Measurements from ENCODE around the gene C10orf71. TPM values are rescaled to one million over a fixed set of nuclear protein-coding genes. Genes with fewer than 3 reads are reported as not detected.

The C10orf71 gene
- total and polyA plus RNA-seq, 11 donors: 6.6 to 228 (median 112) TPM

- Histone ChIP-seq H3K27me3 (no peaks in the 10 kb centered on the region), H3K27ac (peak overlapping the region in 2 of 12 donors; percentile 83), H3K4me1 (peaks cover 0 to 47% (median 35%) of the 10 kb centered on the region in 12 donors), H3K4me3 (no peak overlapping the region), H3K9me3 (no peaks in the 10 kb centered on the region), H3K36me3 (no peaks in the 10 kb centered on the region)
- DNase-seq: no peak
- intact Hi-C loops (cut with DNase I): loop anchor here in 1 of 10 donors (2.0 kb wide), 1 partner anchor 25 kb away; the partner anchor contains the start of gene C10orf71
- no peak for TF ChIP-seq POLR2A (IDR thresholded peaks at IDR 0.05)
- TF ChIP-seq, protein P1, sequence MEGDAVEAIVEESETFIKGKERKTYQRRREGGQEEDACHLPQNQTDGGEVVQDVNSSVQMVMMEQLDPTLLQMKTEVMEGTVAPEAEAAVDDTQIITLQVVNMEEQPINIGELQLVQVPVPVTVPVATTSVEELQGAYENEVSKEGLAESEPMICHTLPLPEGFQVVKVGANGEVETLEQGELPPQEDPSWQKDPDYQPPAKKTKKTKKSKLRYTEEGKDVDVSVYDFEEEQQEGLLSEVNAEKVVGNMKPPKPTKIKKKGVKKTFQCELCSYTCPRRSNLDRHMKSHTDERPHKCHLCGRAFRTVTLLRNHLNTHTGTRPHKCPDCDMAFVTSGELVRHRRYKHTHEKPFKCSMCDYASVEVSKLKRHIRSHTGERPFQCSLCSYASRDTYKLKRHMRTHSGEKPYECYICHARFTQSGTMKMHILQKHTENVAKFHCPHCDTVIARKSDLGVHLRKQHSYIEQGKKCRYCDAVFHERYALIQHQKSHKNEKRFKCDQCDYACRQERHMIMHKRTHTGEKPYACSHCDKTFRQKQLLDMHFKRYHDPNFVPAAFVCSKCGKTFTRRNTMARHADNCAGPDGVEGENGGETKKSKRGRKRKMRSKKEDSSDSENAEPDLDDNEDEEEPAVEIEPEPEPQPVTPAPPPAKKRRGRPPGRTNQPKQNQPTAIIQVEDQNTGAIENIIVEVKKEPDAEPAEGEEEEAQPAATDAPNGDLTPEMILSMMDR (IDR thresholded peaks at IDR 0.05): no peak
- WGBS, 4 donors: 85 to 98% (median 94%) methylated on average over 8 of the region's 8 CpGs
- no peak for ATAC-seq
These were observed 25.3 kb upstream of the C10orf71 start for GRCh38 chr10:49273626-49274025.

- peak overlapping the region in 1 of 12 donors; percentile 40 for H3K27ac ChIP-seq
- intact Hi-C loops (cut with DNase I): loop anchor here in 1 of 10 donors (5.0 kb wide), 1 partner anchor 48 kb away; no protein-coding TSS in a partner anchor
- no peaks in the 10 kb centered on the region for H3K27me3 ChIP-seq
- H3K36me3 ChIP-seq: no peaks in the 10 kb centered on the region
- DNase-seq: no peak
- peaks cover 0 to 59% (median 45%) of the 10 kb centered on the region in 12 donors for H3K4me1 ChIP-seq
- no peak for ATAC-seq
- H3K9me3 ChIP-seq: no peaks in the 10 kb centered on the region
- 40 to 67% (median 52%) methylated on average over 6 of the region's 6 CpGs for WGBS, 4 donors
- no peak overlapping the region for H3K4me3 ChIP-seq
- TF ChIP-seq, protein P1 (IDR thresholded peaks at IDR 0.05): no peak
- no peak for TF ChIP-seq POLR2A (IDR thresholded peaks at IDR 0.05)
These were observed 24.1 kb upstream of the C10orf71 start for GRCh38 chr10:49274886-49275285.

GRCh38 chr10:49275896-49276295 lies 23.1 kb upstream of the C10orf71 start:
- intact Hi-C loops (cut with DNase I): loop anchor here in 1 of 10 donors (5.0 kb wide), 1 partner anchor 49 kb away; no protein-coding TSS in a partner anchor
- 89 to 96% (median 94%) methylated on average over 4 of the region's 4 CpGs for WGBS, 4 donors
- H3K36me3 ChIP-seq: no peaks in the 10 kb centered on the region
- peak overlapping the region in 1 of 12 donors; percentile 19 for H3K27ac ChIP-seq
- DNase-seq (no peak), ATAC-seq (no peak)
- no peak for TF ChIP-seq POLR2A (IDR thresholded peaks at IDR 0.05)
- TF ChIP-seq, protein P1 (IDR thresholded peaks at IDR 0.05): no peak
- H3K4me3 ChIP-seq: no peak overlapping the region
- H3K4me1 ChIP-seq: peaks cover 0 to 55% (median 42%) of the 10 kb centered on the region in 12 donors
- no peaks in the 10 kb centered on the region for H3K9me3 ChIP-seq
- H3K27me3 ChIP-seq: no peaks in the 10 kb centered on the region

GRCh38 chr10:49276596-49276995 lies 22.4 kb upstream of the C10orf71 start:
- intact Hi-C loops (cut with DNase I): loop anchor here in 1 of 10 donors (5.0 kb wide), 1 partner anchor 49 kb away; no protein-coding TSS in a partner anchor
- 92 to 96% (median 94%) methylated on average over 4 of the region's 4 CpGs for WGBS, 4 donors
- DNase-seq (no peak), ATAC-seq (no peak)
- Histone ChIP-seq H3K27me3 (no peaks in the 10 kb centered on the region), H3K4me1 (peaks cover 0 to 48% (median 37%) of the 10 kb centered on the region in 12 donors), H3K36me3 (no peaks in the 10 kb centered on the region), H3K9me3 (no peaks in the 10 kb centered on the region), H3K4me3 (no peak overlapping the region), H3K27ac (peak overlapping the region in 1 of 12 donors; percentile 79)
- no peak for TF ChIP-seq POLR2A (IDR thresholded peaks at IDR 0.05)
- TF ChIP-seq, protein P1 (IDR thresholded peaks at IDR 0.05): no peak

Data from heart left ventricle (tissue), 16 donors.